H1 (cell line): ENCODE results near the gene PRPF40B. TPM values are rescaled to one million over a fixed set of nuclear protein-coding genes. Genes with fewer than 3 reads are reported as not detected.

Experiments used
- CTCF ChIA-PET: fragments of 300-600 bp; sonication (Branson Sonifier 250); formaldehyde crosslinking; loops from one replicate; lab custom pipeline; 2021; ENCODE audit not compliant: partially characterized antibody; lab: Charles Lee
- POLR2A ChIA-PET: fragments of 300-600 bp; sonication (Branson Sonifier 250); formaldehyde crosslinking; loops from one replicate; lab custom pipeline; 2021; ENCODE audit warnings: inconsistent platforms; ENCODE audit not compliant: partially characterized antibody; lab: Charles Lee
- DNase-seq, 2 experiments: peaks; one replicate each; pipeline versions ENCODE4 v3.0.0 to v3.0.0-alpha.2; 2010 to 2022; ENCODE audit warnings: low spot score in 2 of 2, low read depth in 1 of 2, mixed read lengths in 1 of 2
- FAIRE-seq: peaks from 2 replicates; lab custom pipeline; 2011; peaks lifted over from hg19 to GRCh38; lab: Jason Lieb, UNC
- H2AFZ ChIP-seq: 2 replicates; pipeline ENCODE4 v1.8.1; 2012; ENCODE audit warnings: low read length, inconsistent platforms
- H2AK5ac ChIP-seq: 2 replicates; pipeline ENCODE4 v1.6.1; 2013; ENCODE audit warnings: low read depth, low read length
- H2BK120ac ChIP-seq: replicated peaks from 2 replicates; pipeline ENCODE3; 2013; ENCODE audit warnings: low read depth, low read length, inconsistent platforms
- H2BK12ac ChIP-seq: 2 replicates; pipeline ENCODE4 v1.6.1; 2013; ENCODE audit warnings: low read depth, low read length
- H2BK15ac ChIP-seq: 2 replicates; pipeline ENCODE4 v1.6.1; 2013; ENCODE audit warnings: low read length
- H2BK20ac ChIP-seq: 2 replicates; pipeline ENCODE4 v1.6.1; 2013; ENCODE audit warnings: low read length
- H2BK5ac ChIP-seq: 2 replicates; pipeline ENCODE4 v1.6.1; 2013; ENCODE audit warnings: low read depth, low read length
- H3K14ac ChIP-seq: 2 replicates; pipeline ENCODE4 v1.6.1; 2013; ENCODE audit warnings: inconsistent platforms; ENCODE audit not compliant: insufficient read length
- H3K18ac ChIP-seq: 2 replicates; pipeline ENCODE4 v1.6.1; 2013; ENCODE audit warnings: low read length; ENCODE audit errors: extremely low read depth
- H3K23ac ChIP-seq: 2 replicates; pipeline ENCODE4 v1.6.1; 2013; ENCODE audit warnings: inconsistent platforms; ENCODE audit not compliant: insufficient read length
- H3K23me2 ChIP-seq: 2 replicates; pipeline ENCODE4 v1.6.1; 2013; ENCODE audit warnings: low read depth, low read length
- H3K27ac ChIP-seq: 2 replicates; pipeline ENCODE4 v1.6.1; 2011; ENCODE audit warnings: low read depth, low read length, inconsistent platforms
- H3K27me3 ChIP-seq, 4 experiments: replicated peaks in 1 of 4; 1 replicate in 1 of 4; 2 replicates in 3 of 4; pipeline versions ENCODE4 v1.6.1 to v1.8.1; 2011 to 2013; ENCODE audit warnings: low read length in 3 of 4, mild to moderate bottlenecking in 3 of 4, inconsistent platforms in 2 of 4, mixed read lengths in 2 of 4, moderate library complexity in 1 of 4; ENCODE audit not compliant: control insufficient read depth in 3 of 4, insufficient read depth in 3 of 4; ENCODE audit errors: extremely low read depth in 1 of 4
- H3K36me3 ChIP-seq, 4 experiments: 2 replicates each; pipeline versions ENCODE4 v1.6.1 to v1.8.1; 2011 to 2013; ENCODE audit warnings: mild to moderate bottlenecking in 4 of 4, low read length in 3 of 4, moderate library complexity in 2 of 4, control low read depth in 1 of 4, inconsistent platforms in 1 of 4; ENCODE audit not compliant: insufficient read depth in 4 of 4, control insufficient read depth in 2 of 4
- H3K4ac ChIP-seq: replicated peaks from 2 replicates; pipeline ENCODE3; 2013; ENCODE audit warnings: low read length, low read depth, mixed read lengths, inconsistent platforms; ENCODE audit not compliant: insufficient read length
- H3K4me1 ChIP-seq, 4 experiments: replicated peaks in 1 of 4; 1 replicate in 1 of 4; 2 replicates in 3 of 4; pipeline versions ENCODE4 v1.6.1 to v1.8.1; 2011 to 2013; ENCODE audit warnings: low read length in 3 of 4, inconsistent platforms in 2 of 4, mixed read lengths in 1 of 4; ENCODE audit not compliant: insufficient read depth in 4 of 4, control insufficient read depth in 3 of 4
- H3K4me2 ChIP-seq, 2 experiments: 2 replicates each; pipeline versions ENCODE4 v1.6.1 to v1.8.1; 2011 to 2013; ENCODE audit warnings: low read depth in 2 of 2, low read length in 2 of 2, control low read depth in 1 of 2, inconsistent platforms in 1 of 2, mild to moderate bottlenecking in 1 of 2; ENCODE audit not compliant: insufficient read depth in 1 of 2
- H3K4me3 ChIP-seq, 4 experiments: fragments of 200-600, 300-600 bp in 1 of 4; sonication (generic), shearing (Covaris generic), sonication (Bioruptor Twin) in 1 of 4; 2 replicates each; pipeline versions ENCODE4 v1.5.1 to v1.8.1; 2011 to 2016; ENCODE audit warnings: low read length in 4 of 4, low read depth in 3 of 4, control low read depth in 2 of 4, inconsistent platforms in 2 of 4, mild to moderate bottlenecking in 2 of 4, mixed read lengths in 1 of 4, moderate library complexity in 1 of 4; ENCODE audit not compliant: insufficient read depth in 2 of 4; ENCODE audit errors: extremely low read depth in 1 of 4
- H3K56ac ChIP-seq: replicated peaks from 2 replicates; pipeline ENCODE3; 2013; ENCODE audit warnings: low read depth, mild to moderate bottlenecking, mixed read lengths, low read length, inconsistent platforms; ENCODE audit not compliant: insufficient read length
- H3K79me1 ChIP-seq: 2 replicates; pipeline ENCODE4 v1.6.1; 2013; ENCODE audit warnings: low read depth, low read length, control low read depth
- H3K79me2 ChIP-seq, 2 experiments: 2 replicates each; pipeline versions ENCODE4 v1.6.1 to v1.8.1; 2012 to 2013; ENCODE audit warnings: low read length in 2 of 2, mild to moderate bottlenecking in 2 of 2, inconsistent platforms in 1 of 2; ENCODE audit not compliant: insufficient read depth in 2 of 2, control insufficient read depth in 1 of 2
- H3K9ac ChIP-seq, 4 experiments: replicated peaks in 1 of 4; 1 replicate in 1 of 4; 2 replicates in 3 of 4; pipeline versions ENCODE4 v1.6.1 to v1.8.1; 2011 to 2013; ENCODE audit warnings: low read depth in 3 of 4, low read length in 3 of 4, control low read depth in 2 of 4, mild to moderate bottlenecking in 2 of 4, moderate library complexity in 2 of 4, inconsistent platforms in 1 of 4; ENCODE audit errors: extremely low read depth in 1 of 4
- H3K9me3 ChIP-seq, 2 experiments: 2 replicates each; pipeline versions ENCODE4 v1.6.1 to v1.8.1; 2012 to 2013; ENCODE audit warnings: mild to moderate bottlenecking in 2 of 2, moderate library complexity in 2 of 2, control low read depth in 1 of 2, inconsistent platforms in 1 of 2, low read depth in 1 of 2, low read length in 1 of 2, mixed read lengths in 1 of 2; ENCODE audit not compliant: insufficient read depth in 2 of 2
- H4K20me1 ChIP-seq, 2 experiments: replicated peaks in 1 of 2; 2 replicates each; pipeline versions ENCODE3 to v1.8.1; 2011 to 2013; ENCODE audit warnings: inconsistent platforms in 2 of 2, low read length in 2 of 2, mild to moderate bottlenecking in 1 of 2; ENCODE audit not compliant: insufficient read depth in 2 of 2, control insufficient read depth in 1 of 2
- H4K5ac ChIP-seq: 2 replicates; pipeline ENCODE4 v1.6.1; 2013; ENCODE audit warnings: low read length, low read depth, mixed read lengths, inconsistent platforms; ENCODE audit not compliant: insufficient read length
- H4K8ac ChIP-seq: 2 replicates; pipeline ENCODE4 v1.8.0; 2013; ENCODE audit warnings: mild to moderate bottlenecking, moderate library complexity, low read length, inconsistent platforms; ENCODE audit not compliant: insufficient read depth; ENCODE audit errors: extremely low read depth
- H4K91ac ChIP-seq: replicated peaks from 2 replicates; pipeline ENCODE3; 2013; ENCODE audit warnings: low read length, mixed read lengths, inconsistent platforms; ENCODE audit not compliant: insufficient read length
- CHD1 ChIP-seq: IDR thresholded peaks from 2 replicates; pipeline ENCODE4 v1.6.1; 2012; ENCODE audit warnings: low read depth, low read length, improper control_type of control experiment
- KDM1A ChIP-seq: fragments of 200-600, 300-600 bp; sonication (generic); IDR thresholded peaks from 2 replicates; pipeline ENCODE4 v1.7.1; 2016; ENCODE audit warnings: mild to moderate bottlenecking, low read length, borderline replicate concordance
- POLR2AphosphoS5 ChIP-seq: IDR thresholded peaks from 2 replicates; pipeline ENCODE4 v1.6.1; 2011; ENCODE audit warnings: low read depth, low read length
- RBBP5 ChIP-seq: IDR thresholded peaks from 2 replicates; pipeline ENCODE4 v1.7.1; 2012; ENCODE audit warnings: low read depth, mild to moderate bottlenecking, inconsistent platforms, low read length, moderate library complexity, borderline replicate concordance
- RNF2 ChIP-seq: fragments of 200-900, 300-1000 bp; sonication (generic); IDR thresholded peaks from 2 replicates; pipeline ENCODE4 v1.7.1; 2016; ENCODE audit warnings: borderline replicate concordance, low read depth, mild to moderate bottlenecking, antibody characterized with exemption, low read length; ENCODE audit not compliant: poor library complexity, severe bottlenecking; ENCODE audit errors: missing control alignments
- TBP ChIP-seq: IDR thresholded peaks from 2 replicates; pipeline ENCODE4 v1.6.1; 2011; ENCODE audit warnings: low read depth, low read length, improper control_type of control experiment
- TCF12 ChIP-seq: IDR thresholded peaks from 2 replicates; pipeline ENCODE4 v1.6.1; 2011; ENCODE audit warnings: low read depth, mild to moderate bottlenecking, low read length
- WGBS, 2 experiments: shearing (Covaris generic) in 1 of 2; methylation state at CpG; one replicate each; pipeline versions ENCODE4 v1.1.6 to v1.1.7; 2013 to 2015; ENCODE audit warnings: low lambda C conversion rate in 2 of 2, mixed read lengths in 2 of 2, inconsistent platforms in 1 of 2, low coverage in 1 of 2, missing lambda C conversion rate in 1 of 2; ENCODE audit not compliant: insufficient replicate concordance in 2 of 2, insufficient coverage in 1 of 2, insufficient read length in 1 of 2; ENCODE audit errors: extremely low coverage in 1 of 2, missing lambda C conversion rate in 1 of 2; 5-methylcytosine and 5-hydroxymethylcytosine counted together
- polyA plus RNA-seq, 7 experiments: library from polyadenylated mRNA; depleted of rRNA in 3 of 7; stranded (reverse) in 5 of 7; unstranded in 2 of 7; fragments of >200 nt in 5 of 7; fragments of 200-250 nt in 2 of 7; gene quantifications; 1 replicate in 5 of 7; 2 replicates in 1 of 7; 4 replicates in 1 of 7; pipeline versions ENCODE4 v1.2.1 to v1.2.3, GENCODE V29; 2011 to 2013; ENCODE audit warnings: missing spikeins in 2 of 7, mixed read lengths in 2 of 7
- total RNA-seq: library from RNA; stranded (reverse); fragmentation: NEBNext Ultra II Directional; extraction: Animal tissue kit (Norgen Biotek cat#: 25700); gene quantifications from 2 replicates; pipeline ENCODE4 v1.2.1, GENCODE V29; 2021
- TF ChIP-seq, protein P1 (sequence below): IDR thresholded peaks from 2 replicates; pipeline ENCODE4 v1.6.1; 2012; ENCODE audit warnings: inconsistent platforms

The PRPF40B gene
- total and polyA plus RNA-seq, 2 of the 8 experiments (the other 6 are each of a cell fraction or from before 2014, with no cell fraction given): 14.4 to 24.4 TPM

DNA sequence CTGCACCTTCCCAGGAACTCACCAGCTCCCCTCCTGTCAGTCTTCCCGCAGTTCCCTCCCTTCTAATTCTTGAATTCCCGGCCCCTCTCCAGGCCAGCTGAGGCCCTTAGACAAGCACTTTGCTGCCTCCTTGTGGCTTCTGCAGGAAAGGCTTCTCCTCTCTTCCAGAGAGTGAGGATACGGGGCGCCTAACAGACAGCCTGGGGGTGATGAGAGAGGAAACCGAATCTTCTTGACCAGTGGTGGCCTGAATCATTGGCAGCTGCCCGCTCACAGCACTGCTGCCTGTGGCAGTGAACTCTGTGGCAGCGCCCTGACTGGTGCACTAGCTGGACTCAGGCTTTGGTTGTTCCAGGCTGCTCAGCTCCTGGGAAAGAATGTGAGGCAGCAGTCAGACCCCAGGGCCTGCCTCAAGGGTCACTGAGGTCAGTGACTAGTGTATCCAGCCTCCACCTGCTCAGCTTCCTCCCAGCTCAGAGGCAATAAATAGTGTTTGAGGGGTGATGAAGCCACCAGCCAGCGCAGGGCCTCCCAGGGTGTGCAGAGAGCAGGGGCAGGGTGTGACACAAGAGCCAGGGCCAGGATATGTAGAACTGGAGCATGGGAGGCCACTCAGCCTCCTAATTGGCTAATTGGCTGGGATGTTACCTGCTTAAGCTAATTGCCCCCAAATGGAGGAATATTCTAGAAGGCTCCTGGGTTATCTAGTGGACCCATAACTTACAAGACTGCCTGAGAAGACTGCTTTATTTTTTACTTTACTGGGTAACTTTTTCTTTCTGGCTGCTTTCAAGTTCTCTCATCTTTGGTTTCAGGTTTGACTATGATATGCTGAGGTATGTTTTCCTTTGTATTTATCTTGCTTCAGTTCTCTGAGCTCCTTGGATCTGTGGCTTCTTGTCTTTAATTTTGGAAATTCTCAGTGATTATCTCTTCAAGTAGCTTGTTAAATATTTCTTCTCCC is 42.5 kb upstream of the PRPF40B start:
- Histone ChIP-seq H2AK5ac (no peak overlapping the region), H4K8ac (no peak overlapping the region), H3K9ac (peak overlapping the region in 1 of 4 experiments; percentile 10; a peak in 1 of 7 replicates), H3K4me2 (peak overlapping the region in 1 of 2 experiments; percentile 42; a peak in 2 of 4 replicates), H3K9me3 (no peaks in the 10 kb centered on the region), H3K79me1 (no peaks in the 10 kb centered on the region; the same call in 1 of the 2 replicates), H3K18ac (no peak overlapping the region), H2AFZ (no peak overlapping the region), H3K14ac (no peak overlapping the region), H3K23ac (no peak overlapping the region), H4K20me1 (peaks cover 2 to 14% of the 10 kb centered on the region in 2 experiments), H2BK12ac (no peak overlapping the region), H2BK15ac (peak overlapping the region; percentile 6; the same call in 1 of the 2 replicates), H3K36me3 (no peaks in the 10 kb centered on the region; a peak in 1 of 8 replicates), H3K4ac (no peak overlapping the region), H4K91ac (peak overlapping the region; percentile 16), H3K27ac (no peak overlapping the region), H3K4me3 (no peak overlapping the region), H3K79me2 (no peaks in the 10 kb centered on the region; a peak in 1 of 4 replicates), H3K23me2 (no peaks in the 10 kb centered on the region; the same call in 1 of the 2 replicates), H2BK20ac (no peak overlapping the region), H3K4me1 (peaks cover 0 to 6% (median 4%) of the 10 kb centered on the region in 4 experiments; a peak in 4 of 7 replicates), H3K56ac (no peak overlapping the region), H2BK5ac (no peak overlapping the region), H4K5ac (no peak overlapping the region), H2BK120ac (no peak overlapping the region), H3K27me3 (no peaks in the 10 kb centered on the region)
- ChIA-PET POLR2A (interaction anchor here (1.1 to 4.5 kb wide), 6 partner anchors 9 to 72 kb away, joined by 3 to 20 read pairs (median 5); partner anchors contain the start of gene MCRS1), CTCF (interaction anchor here (0.6 to 10.8 kb wide), 49 partner anchors 8 to 771 kb away, joined by 3 to 171 read pairs (median 5); partner anchors contain the start of genes C1QL4, DNAJC22, KCNH3 and PRPF40B)
- 28% methylated on average over 8 of the region's 8 CpGs; no CpG with 5 or more reads in 1 of the 2 experiments for WGBS, 2 experiments
- peak; percentile 80 for FAIRE-seq
- peak; percentile 77 to 92 for DNase-seq
- TF ChIP-seq POLR2AphosphoS5: no peak
- no peak for TF ChIP-seq RNF2
- TF ChIP-seq TCF12: 0 out of 2 replicates have a peak, but pooled peaks have one; percentile 17
- no peak for TF ChIP-seq CHD1
- TF ChIP-seq, protein P1, sequence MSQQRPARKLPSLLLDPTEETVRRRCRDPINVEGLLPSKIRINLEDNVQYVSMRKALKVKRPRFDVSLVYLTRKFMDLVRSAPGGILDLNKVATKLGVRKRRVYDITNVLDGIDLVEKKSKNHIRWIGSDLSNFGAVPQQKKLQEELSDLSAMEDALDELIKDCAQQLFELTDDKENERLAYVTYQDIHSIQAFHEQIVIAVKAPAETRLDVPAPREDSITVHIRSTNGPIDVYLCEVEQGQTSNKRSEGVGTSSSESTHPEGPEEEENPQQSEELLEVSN: no peak
- no peak for TF ChIP-seq RBBP5
- no peak for TF ChIP-seq KDM1A
- TF ChIP-seq TBP: 0 out of 2 replicates have a peak, but pooled peaks have one; percentile 20
